GM12864 (cell line): ENCODE results near the gene MAP2K5.

Experiments used
- DNase-seq: peaks from one replicate; pipeline ENCODE4 v3.0.0-alpha.2; 2011; ENCODE audit warnings: low read depth
- H3K4me3 ChIP-seq: 2 replicates; pipeline ENCODE4 v1.5.1; 2011; ENCODE audit warnings: mild to moderate bottlenecking, low read depth, low read length, control low read depth
- TF ChIP-seq, protein P1 (sequence below): IDR thresholded peaks from 2 replicates; pipeline ENCODE4 v1.5.1; 2011; ENCODE audit warnings: low read depth, mild to moderate bottlenecking, moderate library complexity, low read length, control low read depth, inconsistent platforms; ENCODE audit errors: missing control alignments

MAP2K5 gene

DNA sequence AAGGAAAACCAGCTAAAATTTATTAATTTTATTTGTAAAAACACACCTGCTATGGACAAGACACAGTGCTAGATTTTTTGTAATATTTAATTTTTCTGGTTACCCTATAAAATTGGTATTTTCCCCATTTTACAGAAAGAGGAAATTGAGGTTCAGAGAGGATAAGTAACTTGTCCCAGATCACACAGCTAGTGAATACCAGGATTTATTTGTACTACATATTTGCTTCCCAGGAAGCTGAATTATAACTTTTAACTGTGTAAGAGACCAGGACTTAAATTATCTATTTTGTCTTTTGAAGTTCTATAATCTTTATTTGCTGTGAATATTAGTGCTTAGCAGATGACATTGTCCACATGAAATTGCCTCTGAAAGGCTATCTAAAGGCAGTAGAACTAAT, 49.7 kb downstream of the MAP2K5 start:
- TF ChIP-seq, protein P1, sequence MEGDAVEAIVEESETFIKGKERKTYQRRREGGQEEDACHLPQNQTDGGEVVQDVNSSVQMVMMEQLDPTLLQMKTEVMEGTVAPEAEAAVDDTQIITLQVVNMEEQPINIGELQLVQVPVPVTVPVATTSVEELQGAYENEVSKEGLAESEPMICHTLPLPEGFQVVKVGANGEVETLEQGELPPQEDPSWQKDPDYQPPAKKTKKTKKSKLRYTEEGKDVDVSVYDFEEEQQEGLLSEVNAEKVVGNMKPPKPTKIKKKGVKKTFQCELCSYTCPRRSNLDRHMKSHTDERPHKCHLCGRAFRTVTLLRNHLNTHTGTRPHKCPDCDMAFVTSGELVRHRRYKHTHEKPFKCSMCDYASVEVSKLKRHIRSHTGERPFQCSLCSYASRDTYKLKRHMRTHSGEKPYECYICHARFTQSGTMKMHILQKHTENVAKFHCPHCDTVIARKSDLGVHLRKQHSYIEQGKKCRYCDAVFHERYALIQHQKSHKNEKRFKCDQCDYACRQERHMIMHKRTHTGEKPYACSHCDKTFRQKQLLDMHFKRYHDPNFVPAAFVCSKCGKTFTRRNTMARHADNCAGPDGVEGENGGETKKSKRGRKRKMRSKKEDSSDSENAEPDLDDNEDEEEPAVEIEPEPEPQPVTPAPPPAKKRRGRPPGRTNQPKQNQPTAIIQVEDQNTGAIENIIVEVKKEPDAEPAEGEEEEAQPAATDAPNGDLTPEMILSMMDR, result no peak
- DNase-seq, result no peak
- H3K4me3 ChIP-seq, result no peak overlapping the region

DNA sequence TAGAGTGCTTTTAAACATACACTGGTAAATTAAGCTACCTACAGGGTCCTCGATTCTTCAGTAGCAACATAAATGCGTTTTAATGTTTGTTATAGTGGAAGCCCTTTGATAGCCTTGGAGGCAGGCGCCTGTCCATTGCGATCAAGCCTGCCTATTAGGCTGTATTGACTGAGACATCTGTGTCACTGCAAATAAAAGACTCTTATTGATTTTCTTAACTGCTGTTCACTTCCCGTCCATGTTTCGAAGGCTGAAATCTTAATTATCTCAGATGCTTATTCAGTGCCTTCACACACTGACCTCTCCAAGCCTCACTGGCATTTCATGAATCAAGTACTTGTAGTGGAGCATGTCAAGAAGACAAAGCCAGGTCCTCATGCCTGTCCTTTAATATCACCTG, 51.1 kb downstream of the MAP2K5 start:
- DNase-seq, result no peak
- H3K4me3 ChIP-seq, result no peak overlapping the region
- TF ChIP-seq, protein P1, result no peak

DNA sequence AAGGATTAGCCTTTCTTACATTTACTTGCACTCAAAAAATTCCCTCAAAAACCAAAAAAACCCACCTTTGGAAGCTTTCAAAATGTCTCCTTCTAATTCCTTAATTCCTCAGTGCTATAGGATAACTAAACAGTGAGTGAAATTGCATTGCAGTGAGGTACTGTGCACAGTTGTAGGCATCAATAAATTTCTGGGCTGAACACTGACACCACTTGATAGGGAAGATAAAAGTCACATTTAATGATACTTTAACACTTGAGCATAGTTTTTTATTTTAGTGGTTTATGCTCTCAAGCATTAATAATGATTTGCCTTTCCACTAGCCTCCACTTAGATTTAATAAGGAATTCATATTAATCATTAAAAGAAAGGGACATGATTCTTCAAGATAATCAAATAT, 52.3 kb downstream of the MAP2K5 start:
- H3K4me3 ChIP-seq, result no peak overlapping the region
- TF ChIP-seq, protein P1, result no peak
- no peak for DNase-seq

DNA sequence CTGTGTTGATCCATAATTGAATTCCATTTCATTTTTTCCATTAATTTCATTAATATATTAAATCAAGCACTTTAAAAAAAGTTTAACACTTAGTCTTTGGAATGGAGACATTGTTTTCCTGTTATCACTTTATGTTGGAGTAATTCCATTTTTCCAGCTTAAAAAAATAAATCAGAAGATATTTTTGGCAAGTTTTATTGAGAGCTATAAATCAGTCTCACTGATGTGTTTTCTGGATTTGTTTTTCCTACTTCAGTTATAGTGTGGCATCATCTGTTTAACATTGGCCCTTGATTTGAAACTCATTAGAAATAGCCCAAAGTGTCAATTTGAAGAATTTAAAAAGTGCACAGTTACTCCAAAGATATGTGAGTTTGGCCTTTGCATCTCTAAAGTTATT, 53.1 kb downstream of the MAP2K5 start:
- no peak overlapping the region for H3K4me3 ChIP-seq
- TF ChIP-seq, protein P1, result no peak
- DNase-seq, result no peak

DNA sequence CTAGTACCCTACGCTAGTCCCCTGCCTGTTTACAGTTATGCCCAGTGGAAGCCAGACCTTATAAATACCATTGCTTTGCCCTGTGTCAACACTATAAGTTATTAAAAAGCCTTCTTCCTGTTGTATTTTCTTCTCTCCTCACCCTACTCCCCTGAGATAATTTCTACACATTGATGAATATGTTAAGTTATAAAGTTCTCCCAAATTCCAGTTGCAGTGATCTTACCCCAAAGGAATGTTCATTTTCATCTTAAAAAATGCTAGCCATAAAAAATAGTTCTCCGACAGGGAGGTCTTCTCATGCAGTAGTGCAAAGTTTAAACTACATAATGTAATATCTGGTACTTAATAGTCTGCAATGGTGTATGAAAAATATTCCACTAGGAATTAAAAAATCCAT, 58.6 kb downstream of the MAP2K5 start:
- no peak for DNase-seq
- H3K4me3 ChIP-seq, result no peak overlapping the region
- TF ChIP-seq, protein P1, result no peak

DNA sequence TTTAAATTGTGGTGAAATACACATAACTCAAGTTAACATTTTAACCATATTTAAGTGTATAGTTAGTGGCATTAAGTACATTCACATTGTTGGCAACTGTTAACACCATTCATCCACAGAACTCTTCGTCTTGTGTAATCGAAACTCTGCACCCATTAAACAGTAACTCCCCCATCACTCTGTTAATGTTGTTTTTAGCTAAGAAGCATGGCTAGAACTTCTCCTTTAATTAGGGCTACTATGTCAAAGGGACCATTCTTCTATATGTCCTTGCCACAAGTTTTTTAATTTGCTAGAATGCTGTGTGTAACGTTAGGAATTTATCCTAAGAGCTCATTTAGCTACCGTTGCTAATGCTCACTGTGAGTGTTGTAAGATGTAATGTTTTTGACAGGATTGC, 60.6 kb downstream of the MAP2K5 start:
- H3K4me3 ChIP-seq, result no peak overlapping the region
- TF ChIP-seq, protein P1, result no peak
- no peak for DNase-seq

DNA sequence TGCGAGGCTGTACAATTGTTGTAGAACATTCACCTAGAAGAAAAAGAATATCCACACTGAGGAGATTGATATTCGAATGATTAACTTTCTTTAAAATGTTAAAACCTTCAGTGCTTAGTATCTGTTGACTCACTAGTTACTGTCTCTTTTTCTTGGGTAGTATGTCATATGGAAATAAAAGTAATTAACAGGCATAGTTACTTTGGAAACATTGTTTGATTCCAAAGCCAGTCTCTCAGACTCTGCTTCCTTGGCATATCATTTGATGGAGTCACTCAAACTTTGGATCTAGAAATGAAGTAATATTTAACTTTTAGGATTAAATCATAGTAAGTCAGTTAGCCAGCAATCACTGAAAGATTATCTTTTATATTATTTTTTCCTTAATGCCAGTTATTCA, 63.4 kb downstream of the MAP2K5 start:
- H3K4me3 ChIP-seq, result no peak overlapping the region
- DNase-seq, result no peak
- TF ChIP-seq, protein P1, result no peak
